Lower leg skin (tissue), 4 donors: ENCODE data around the gene MDK. TPM values are rescaled to one million over a fixed set of nuclear protein-coding genes. Genes with fewer than 3 reads are reported as not detected.

Source experiments
- DNase-seq, 2 donors: peaks; one replicate each; pipeline ENCODE4 v3.0.0-alpha.2; 2019; ENCODE audit warnings: low spot score in 2 of 2
- H3K4me3 ChIP-seq: fragments of 200-600 bp; sonication (generic); 2 replicates; pipeline ENCODE4 v1.5.1; 2017; ENCODE audit warnings: mild to moderate bottlenecking, low read depth; ENCODE audit not compliant: poor library complexity, severe bottlenecking
- POLR2A ChIP-seq, 2 donors: fragments of 450-650 bp; IDR thresholded peaks; one replicate each; pipeline ENCODE4 v1.6.1; 2016 to 2017; ENCODE audit warnings: antibody characterized with exemption in 2 of 2, mild to moderate bottlenecking in 1 of 2, moderate library complexity in 1 of 2
- WGBS, 2 donors: methylation state at CpG; one replicate each; pipeline ENCODE4 v1.1.5; 2018; 5-methylcytosine and 5-hydroxymethylcytosine counted together
- intact Hi-C: fragments of 100-400 bp; cut with DNase I; formaldehyde crosslinking; loops from one replicate; pipeline ENCODE4 v1.15.0; 2023; ENCODE audit warnings: low total_unique reads
- total RNA-seq, 4 donors: library from RNA; depleted of rRNA; stranded (reverse); fragments of >200 nt; gene quantifications; one replicate each; pipeline ENCODE4 v1.1.0, GENCODE V29; 2016
- TF ChIP-seq, protein P1 (sequence below), 3 donors: fragments of 450-650 bp; IDR thresholded peaks; one replicate each; pipeline ENCODE4 v1.5.1; 2016; ENCODE audit warnings: antibody characterized with exemption in 3 of 3, mild to moderate bottlenecking in 3 of 3, moderate library complexity in 2 of 3

Gene MDK
- total RNA-seq, 4 donors from 2014 or later: 6.0 to 19.4 (median 12.0) TPM

- DNase-seq: no peak
- 90 to 92% methylated on average over 9 of the region's 9 CpGs for whole genome bisulfite sequencing, 2 donors
- intact Hi-C loops: no loop called here
- TF ChIP-seq, protein P1, sequence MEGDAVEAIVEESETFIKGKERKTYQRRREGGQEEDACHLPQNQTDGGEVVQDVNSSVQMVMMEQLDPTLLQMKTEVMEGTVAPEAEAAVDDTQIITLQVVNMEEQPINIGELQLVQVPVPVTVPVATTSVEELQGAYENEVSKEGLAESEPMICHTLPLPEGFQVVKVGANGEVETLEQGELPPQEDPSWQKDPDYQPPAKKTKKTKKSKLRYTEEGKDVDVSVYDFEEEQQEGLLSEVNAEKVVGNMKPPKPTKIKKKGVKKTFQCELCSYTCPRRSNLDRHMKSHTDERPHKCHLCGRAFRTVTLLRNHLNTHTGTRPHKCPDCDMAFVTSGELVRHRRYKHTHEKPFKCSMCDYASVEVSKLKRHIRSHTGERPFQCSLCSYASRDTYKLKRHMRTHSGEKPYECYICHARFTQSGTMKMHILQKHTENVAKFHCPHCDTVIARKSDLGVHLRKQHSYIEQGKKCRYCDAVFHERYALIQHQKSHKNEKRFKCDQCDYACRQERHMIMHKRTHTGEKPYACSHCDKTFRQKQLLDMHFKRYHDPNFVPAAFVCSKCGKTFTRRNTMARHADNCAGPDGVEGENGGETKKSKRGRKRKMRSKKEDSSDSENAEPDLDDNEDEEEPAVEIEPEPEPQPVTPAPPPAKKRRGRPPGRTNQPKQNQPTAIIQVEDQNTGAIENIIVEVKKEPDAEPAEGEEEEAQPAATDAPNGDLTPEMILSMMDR (IDR thresholded peaks at IDR 0.05): no peak
- TF ChIP-seq POLR2A (IDR thresholded peaks at IDR 0.05): no peak
- no peak overlapping the region for H3K4me3 ChIP-seq
These were observed 17.4 kb upstream of the MDK start for GRCh38 chr11:46364056-46364455.

- no peak overlapping the region for H3K4me3 ChIP-seq
- no peak for TF ChIP-seq POLR2A (IDR thresholded peaks at IDR 0.05)
- TF ChIP-seq, protein P1 (IDR thresholded peaks at IDR 0.05): no peak
- intact Hi-C loops: no loop called here
- no peak for DNase-seq
- 68 to 71% methylated on average over 3 of the region's 3 CpGs for WGBS, 2 donors
These were observed 16.7 kb upstream of the MDK start for GRCh38 chr11:46364791-46365190.

GRCh38 chr11:46366260-46366659 lies 15.2 kb upstream of the MDK start:
- WGBS, 2 donors: 90 to 94% methylated on average over 20 to 22 of the region's 22 CpGs
- no peak for DNase-seq
- no peak overlapping the region for H3K4me3 ChIP-seq
- intact Hi-C loops: no loop called here
- TF ChIP-seq, protein P1 (IDR thresholded peaks at IDR 0.05): no peak
- TF ChIP-seq POLR2A (IDR thresholded peaks at IDR 0.05): no peak

GRCh38 chr11:46366661-46367161 lies 14.8 kb upstream of the MDK start:
- no peak for TF ChIP-seq POLR2A (IDR thresholded peaks at IDR 0.05)
- TF ChIP-seq, protein P1 (IDR thresholded peaks at IDR 0.05): no peak
- intact Hi-C loops: no loop called here
- no peak overlapping the region for H3K4me3 ChIP-seq
- DNase-seq: no peak
- WGBS, 2 donors: 94 to 96% methylated on average over 26 to 27 of the region's 31 CpGs

DNA sequence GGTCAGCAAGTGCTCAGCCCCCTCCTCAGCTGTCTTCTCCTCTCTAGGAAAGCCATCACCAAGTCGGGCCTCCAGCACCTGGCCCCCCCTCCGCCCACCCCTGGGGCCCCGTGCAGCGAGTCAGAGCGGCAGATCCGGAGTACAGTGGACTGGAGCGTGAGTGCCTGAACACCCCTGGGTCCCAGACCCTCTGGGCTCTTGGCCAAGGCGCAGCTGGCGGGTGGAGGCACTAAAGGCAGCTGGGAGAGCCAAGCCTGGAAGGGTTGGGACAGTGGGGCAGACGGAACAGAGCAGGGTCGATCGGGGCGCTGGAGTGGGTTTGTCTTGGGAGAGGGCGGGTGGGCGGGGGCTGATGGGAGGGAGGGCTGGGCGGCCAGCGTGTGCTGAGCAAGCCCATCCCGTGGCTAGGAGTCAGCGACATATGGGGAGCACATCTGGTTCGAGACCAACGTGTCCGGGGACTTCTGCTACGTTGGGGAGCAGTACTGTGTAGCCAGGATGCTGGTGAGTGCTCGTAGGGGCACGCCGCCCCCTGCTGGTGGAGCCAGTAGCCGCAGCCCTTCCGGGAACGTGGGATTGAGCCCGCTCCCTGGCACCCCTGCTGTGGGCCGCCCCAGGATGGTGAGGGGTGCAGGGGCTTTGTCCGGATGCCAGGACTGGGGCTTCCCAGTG lies 14.1 kb upstream of the MDK start:
- H3K4me3 ChIP-seq: no peak overlapping the region
- no peak for DNase-seq
- intact Hi-C loops: no loop called here
- TF ChIP-seq, protein P1 (IDR thresholded peaks at IDR 0.05): no peak
- TF ChIP-seq POLR2A (IDR thresholded peaks at IDR 0.05): no peak
- 14 to 32% methylated on average over 22 to 29 of the region's 32 CpGs for WGBS, 2 donors

DNA sequence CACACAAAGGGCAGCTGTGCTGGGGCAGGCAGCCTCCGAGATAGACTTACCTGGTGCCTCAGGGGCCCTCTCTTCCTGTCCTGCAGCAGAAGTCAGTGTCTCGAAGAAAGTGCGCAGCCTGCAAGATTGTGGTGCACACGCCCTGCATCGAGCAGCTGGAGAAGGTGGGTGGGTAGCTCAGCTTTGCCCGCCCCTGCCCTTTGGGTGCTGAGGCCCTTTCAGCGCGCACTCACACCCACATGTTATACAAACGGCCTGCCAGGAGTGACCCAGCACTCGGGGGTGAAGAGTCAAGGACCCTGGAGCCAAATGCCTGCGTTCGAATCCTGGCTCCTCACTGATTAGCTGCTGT lies 13.6 kb upstream of the MDK start:
- intact Hi-C loops: no loop called here
- TF ChIP-seq, protein P1 (IDR thresholded peaks at IDR 0.05): no peak
- no peak for TF ChIP-seq POLR2A (IDR thresholded peaks at IDR 0.05)
- no peak for DNase-seq
- no peak overlapping the region for H3K4me3 ChIP-seq
- WGBS, 2 donors: 79 to 82% methylated on average over 12 of the region's 12 CpGs
